K562 (cell line): ENCODE data around the gene CREB5. TPM values are rescaled to one million over a fixed set of nuclear protein-coding genes. Genes with fewer than 3 reads are reported as not detected.

Experiments
- ATAC-seq: fragments of 200-7000 bp; cut with Tn5 transposase; 3 replicates; pipeline ENCODE4 v1.9.1; 2020; ENCODE audit warnings: moderate library complexity
- BruUV-seq: library from RNA; stranded (reverse); fragments of 400-500 nt; replicated peaks from 2 replicates; lab custom pipeline; 2021; lab: Mats Ljungman, UMichigan
- CTCF ChIA-PET: fragments of 300-600 bp; formaldehyde crosslinking; extraction: SDS; loops from one replicate; lab custom pipeline; 2021; ENCODE audit warnings: low intra/inter-chr PET ratio; lab: Yijun Ruan, JAX
- POLR2A ChIA-PET: fragments of 300-600, 350-650 bp; sonication (Branson Sonifier 250); formaldehyde crosslinking; extraction: SDS; loops from one replicate; lab custom pipeline; 2021; ENCODE audit warnings: antibody characterized with exemption, inconsistent platforms; lab: Yijun Ruan, JAX
- DNase-seq, 4 experiments: peaks; one replicate each; pipeline versions ENCODE4 v3.0.0 to v3.0.0-alpha.2; 2011 to 2018; ENCODE audit warnings: low spot score in 3 of 4, mixed read lengths in 3 of 4; ENCODE audit errors: extremely low read depth in 1 of 4
- FAIRE-seq: peaks from 2 replicates; lab custom pipeline; 2011; peaks lifted over from hg19 to GRCh38; lab: Jason Lieb, UNC
- H2AFZ ChIP-seq: 2 replicates; pipeline ENCODE4 v1.6.0; 2011; ENCODE audit warnings: low read depth, low read length, control low read depth, inconsistent platforms
- H3K27ac ChIP-seq: fragments of 200-600 bp; 3 replicates; pipeline ENCODE4 v1.8.0; 2011; ENCODE audit warnings: low read depth, mild to moderate bottlenecking, control low read depth, inconsistent platforms, low read length, moderate library complexity, mixed read lengths; ENCODE audit errors: extremely low read depth
- H3K27me3 ChIP-seq, 2 experiments: fragments of 300-600 bp in 1 of 2; 2 replicates in 1 of 2; 3 replicates in 1 of 2; pipeline versions ENCODE4 v1.6.0 to v1.8.0; 2011; ENCODE audit warnings: inconsistent platforms in 2 of 2, low read length in 2 of 2, mild to moderate bottlenecking in 1 of 2, mixed read lengths in 1 of 2, moderate library complexity in 1 of 2; ENCODE audit not compliant: control insufficient read depth in 2 of 2, insufficient read depth in 2 of 2
- H3K36me3 ChIP-seq: fragments of 300-600 bp; 3 replicates; pipeline ENCODE4 v1.8.0; 2011; ENCODE audit warnings: mild to moderate bottlenecking, low read length, inconsistent platforms; ENCODE audit not compliant: control insufficient read depth, insufficient read depth
- H3K4me1 ChIP-seq, 2 experiments: fragments of 200-600 bp in 1 of 2; replicated peaks in 1 of 2; 2 replicates in 1 of 2; 3 replicates in 1 of 2; pipeline versions ENCODE4 v1.5.1 to v1.8.0; 2011; ENCODE audit warnings: inconsistent platforms in 2 of 2, low read length in 2 of 2, mild to moderate bottlenecking in 1 of 2, mixed read lengths in 1 of 2, moderate library complexity in 1 of 2; ENCODE audit not compliant: control insufficient read depth in 2 of 2, insufficient read depth in 2 of 2
- H3K4me2 ChIP-seq: 2 replicates; pipeline ENCODE4 v1.6.1; 2011; ENCODE audit warnings: low read length, control low read depth, inconsistent platforms, mixed read lengths; ENCODE audit not compliant: insufficient read depth
- H3K4me3 ChIP-seq: fragments of 200-600 bp; sonication (generic), shearing (Covaris generic); 2 replicates; pipeline ENCODE4 v1.5.1; 2016; ENCODE audit warnings: control low read depth, inconsistent platforms
- H3K79me2 ChIP-seq: fragments of 200-600 bp; 3 replicates; pipeline ENCODE4 v1.8.0; 2011; ENCODE audit warnings: low read length, inconsistent platforms; ENCODE audit not compliant: control insufficient read depth, insufficient read depth
- H3K9ac ChIP-seq, 2 experiments: 2 replicates each; pipeline versions ENCODE4 v1.6.0 to v1.6.1; 2011; ENCODE audit warnings: low read depth in 2 of 2, low read length in 2 of 2, control low read depth in 1 of 2, inconsistent platforms in 1 of 2, mild to moderate bottlenecking in 1 of 2, mixed read lengths in 1 of 2; ENCODE audit not compliant: insufficient read depth in 1 of 2
- H3K9me1 ChIP-seq: one replicate; pipeline ENCODE4 v1.6.0; 2011; ENCODE audit warnings: inconsistent platforms, mild to moderate bottlenecking, low read length, moderate library complexity; ENCODE audit not compliant: control insufficient read depth, insufficient read depth
- H3K9me3 ChIP-seq: replicated peaks from 2 replicates; pipeline ENCODE4 v1.5.1; 2011; ENCODE audit warnings: low read depth, low read length, inconsistent platforms; ENCODE audit not compliant: control insufficient read depth, insufficient read depth
- H4K20me1 ChIP-seq: replicated peaks from 2 replicates; pipeline ENCODE4 v1.6.1; 2011; ENCODE audit warnings: low read length, inconsistent platforms, mixed read lengths; ENCODE audit not compliant: control insufficient read depth, insufficient read depth
- CBFA2T3 ChIP-seq: fragments of 450-650 bp; IDR thresholded peaks from 2 replicates; pipeline ENCODE4 v1.6.1; 2017
- DNMT1 ChIP-seq: fragments of 450-650 bp; IDR thresholded peaks from 2 replicates; pipeline ENCODE4 v1.6.1; 2016; ENCODE audit warnings: antibody characterized with exemption, mild to moderate bottlenecking
- HDAC8 ChIP-seq: fragments of 450-650 bp; IDR thresholded peaks from 2 replicates; pipeline ENCODE4 v1.6.1; 2016; ENCODE audit warnings: mild to moderate bottlenecking, missing genetic modification characterization, moderate library complexity, missing compliant biosample characterization
- MAX ChIP-seq: sonication (generic); formaldehyde crosslinking; IDR thresholded peaks from 2 replicates; pipeline ENCODE4 v1.9.0; 2022; ENCODE audit warnings: mild to moderate bottlenecking, missing genetic modification reagents
- MIER1 ChIP-seq: fragments of 450-650 bp; IDR thresholded peaks from 2 replicates; pipeline ENCODE4 v1.6.1; 2016; ENCODE audit warnings: antibody characterized with exemption, mild to moderate bottlenecking, low read depth
- PRPF4 ChIP-seq: fragments of 200-400 bp; formaldehyde crosslinking; IDR thresholded peaks from one replicate; pipeline ENCODE4 v1.6.1; 2017; ENCODE audit warnings: low read length, low read depth, mild to moderate bottlenecking; ENCODE audit not compliant: insufficient read depth, poor library complexity, severe bottlenecking
- SIN3B ChIP-seq: fragments of 450-650 bp; IDR thresholded peaks from 2 replicates; pipeline ENCODE4 v1.6.1; 2017; ENCODE audit warnings: low read depth, mild to moderate bottlenecking, moderate library complexity
- SMAD2 ChIP-seq: fragments of 150-350 bp; IDR thresholded peaks from 2 replicates; pipeline ENCODE4 v1.6.1; 2014; ENCODE audit warnings: low read depth, mild to moderate bottlenecking, low read length
- SP2 ChIP-seq: IDR thresholded peaks from 2 replicates; pipeline ENCODE4 v1.6.1; 2011; ENCODE audit warnings: mild to moderate bottlenecking, low read depth, low read length, moderate library complexity; ENCODE audit not compliant: poor library complexity, severe bottlenecking; ENCODE audit errors: extremely low read depth
- TGIF2 ChIP-seq: sonication (generic); formaldehyde crosslinking; IDR thresholded peaks from 2 replicates; pipeline ENCODE4 v1.8.1; 2022; ENCODE audit warnings: mild to moderate bottlenecking, missing genetic modification reagents, moderate library complexity
- THAP12 ChIP-seq: fragments of 250-450 bp; sonication (Bioruptor Pico); IDR thresholded peaks from 2 replicates; pipeline ENCODE4 v1.9.0; 2021; ENCODE audit warnings: mild to moderate bottlenecking, inconsistent platforms
- TSC22D4 ChIP-seq: fragments of 450-650 bp; IDR thresholded peaks from 2 replicates; pipeline ENCODE4 v1.6.1; 2016; ENCODE audit warnings: missing genetic modification characterization, missing biosample characterization, control low read depth
- ZBTB26 ChIP-seq: fragments of 450-650 bp; formaldehyde crosslinking; IDR thresholded peaks from 2 replicates; pipeline ENCODE4 v1.4.0; 2022; ENCODE audit warnings: missing genetic modification characterization
- WGBS: fragments of 100-300 bp; shearing (Covaris generic); methylation state at CpG from one replicate; pipeline ENCODE4 v1.1.6; 2016; ENCODE audit warnings: low coverage, mixed read lengths; ENCODE audit not compliant: insufficient coverage; ENCODE audit errors: missing lambda C conversion rate; 5-methylcytosine and 5-hydroxymethylcytosine counted together
- in situ Hi-C: fragments of 300-500 bp; cut with MboI; formaldehyde crosslinking; loops from 4 replicates; pipeline ENCODE4 v1.15.0; 2018; ENCODE audit warnings: inconsistent platforms, mixed read lengths
- intact Hi-C: fragments of 100-400 bp; cut with micrococcal nuclease; formaldehyde crosslinking; loops from 2 replicates; pipeline ENCODE4 v1.14.2; 2022
- polyA plus RNA-seq, 8 experiments: library from polyadenylated mRNA; depleted of rRNA in 4 of 8; stranded (reverse) in 5 of 8; unstranded in 3 of 8; fragments of >200 nt; fragmentation: Nextera tagmentation in 2 of 8; fragmentation: Illumina TruSeq in 1 of 8; extraction: Ambion mirVana in 2 of 8; extraction: Trizol in 1 of 8; gene quantifications; 2 replicates each; pipeline versions ENCODE4 v1.2.1 to v1.2.3, GENCODE V29; 2011 to 2014; ENCODE audit warnings: inconsistent platforms in 1 of 8, missing spikeins in 1 of 8
- total RNA-seq, 7 experiments: library from RNA; depleted of rRNA in 6 of 7; stranded (reverse); fragments of >200 nt in 6 of 7; fragmentation: Illumina TruSeq in 2 of 7; extraction: Trizol in 2 of 7; gene quantifications; 2 replicates each; pipeline versions ENCODE4 v1.2.1 to v1.2.3, GENCODE V29; 2011 to 2021; ENCODE audit warnings: low replicate concordance in 1 of 7

CREB5 gene
- total and polyA plus RNA-seq, 9 of the 15 experiments (the other 6 are each of a cell fraction or from before 2014, with no cell fraction given): 0.33 to 6.4 (median 1.8) TPM

- TF ChIP-seq PRPF4 (no peak), MIER1 (no peak), THAP12 (no peak), DNMT1 (no peak), HDAC8 (no peak), CBFA2T3 (no peak), TGIF2 (no peak), MAX (no peak)
These were observed 66.3 kb downstream of the CREB5 start (continued) for GRCh38 chr7:28478656-28479055.

- Histone ChIP-seq H3K4me3 (no peak overlapping the region), H3K27ac (no peak overlapping the region), H3K36me3 (no peaks in the 10 kb centered on the region), H3K4me2 (no peak overlapping the region), H4K20me1 (no peaks in the 10 kb centered on the region), H2AFZ (no peak overlapping the region), H3K9me3 (no peaks in the 10 kb centered on the region), H3K79me2 (no peaks in the 10 kb centered on the region), H3K4me1 (no peaks in the 10 kb centered on the region), H3K9ac (no peak overlapping the region), H3K27me3 (peaks cover 0 to 2% of the 10 kb centered on the region in 2 experiments; a peak in 2 of 5 replicates), H3K9me1 (no peaks in the 10 kb centered on the region)
- no peak for DNase-seq
- no peak for FAIRE-seq
- no peak for ATAC-seq
- no peak for TF ChIP-seq SP2
- no peak for TF ChIP-seq SMAD2
- TF ChIP-seq ZBTB26 (CRISPR knock-in tag): no peak
- no peak for TF ChIP-seq SIN3B
- no peak for TF ChIP-seq TSC22D4 (tag)
- ChIA-PET POLR2A (no interaction called here), CTCF (no interaction called here)
- no TSS peak for BruUV-seq
- intact Hi-C loops (no loop called here), in situ Hi-C loops (no loop called here)
- 0% methylated on average over 6 of the region's 6 CpGs for WGBS
These were observed 67.2 kb downstream of the CREB5 start for GRCh38 chr7:28479507-28479947.
